GM23338 (cell line): ENCODE results near the gene SLC41A3. TPM values are rescaled to one million over a fixed set of nuclear protein-coding genes. Genes with fewer than 3 reads are reported as not detected.

Experiments
- ATAC-seq: fragments of 200-7000 bp; cut with Tn5 transposase; 3 replicates; pipeline ENCODE4 v1.9.1; 2020
- DNase-seq: peaks from one replicate; pipeline ENCODE4 v3.0.0-alpha.2; 2015; ENCODE audit warnings: low spot score
- H2AFZ ChIP-seq: fragments of 200-600 bp; sonication (generic); 2 replicates; pipeline ENCODE4 v1.8.0; 2016; ENCODE audit warnings: antibody characterized with exemption, mild to moderate bottlenecking, moderate library complexity
- H3F3A ChIP-seq: fragments of 200-600 bp; sonication (generic); replicated peaks from 2 replicates; pipeline ENCODE4 v1.8.0; 2017; ENCODE audit warnings: antibody characterized with exemption, mixed run types, low read depth
- H3K27ac ChIP-seq: fragments of 200-600 bp; sonication (generic); 2 replicates; pipeline ENCODE4 v1.6.1; 2016; ENCODE audit warnings: low read depth
- H3K27me3 ChIP-seq: fragments of 200-600 bp; sonication (generic); 2 replicates; pipeline ENCODE4 v1.8.0; 2016; ENCODE audit warnings: mild to moderate bottlenecking, mixed run types, moderate library complexity; ENCODE audit not compliant: insufficient read depth
- H3K36me3 ChIP-seq: fragments of 200-600 bp; sonication (generic); 2 replicates; pipeline ENCODE4 v1.8.0; 2016; ENCODE audit warnings: mild to moderate bottlenecking; ENCODE audit not compliant: insufficient read depth
- H3K4me1 ChIP-seq: fragments of 200-600 bp; sonication (generic); 2 replicates; pipeline ENCODE4 v1.8.0; 2016; ENCODE audit warnings: mild to moderate bottlenecking, moderate library complexity; ENCODE audit not compliant: insufficient read depth
- H3K4me2 ChIP-seq: fragments of 200-600 bp; sonication (generic); 2 replicates; pipeline ENCODE4 v1.7.1; 2017; ENCODE audit warnings: mixed run types
- H3K4me3 ChIP-seq: fragments of 200-600 bp; sonication (generic); 2 replicates; pipeline ENCODE4 v1.6.1; 2016; ENCODE audit warnings: mixed run types
- H3K79me2 ChIP-seq: fragments of 200-600 bp; sonication (generic); replicated peaks from 2 replicates; pipeline ENCODE4 v1.8.0; 2017; ENCODE audit warnings: mild to moderate bottlenecking; ENCODE audit not compliant: insufficient read depth
- H3K9me2 ChIP-seq: fragments of 200-600 bp; sonication (generic); 2 replicates; pipeline ENCODE4 v1.8.0; 2017; ENCODE audit not compliant: insufficient read depth
- H4K20me1 ChIP-seq: fragments of 200-600 bp; sonication (generic); replicated peaks from 2 replicates; pipeline ENCODE4 v1.8.0; 2017; ENCODE audit warnings: mild to moderate bottlenecking; ENCODE audit not compliant: insufficient read depth
- H3K27ac Mint-ChIP-seq: 2 replicates; pipeline ENCODE4 v1.8.0; 2020; ENCODE audit warnings: inconsistent platforms, mild to moderate bottlenecking, moderate library complexity, mixed read lengths
- H3K27me3 Mint-ChIP-seq: 3 replicates; pipeline ENCODE4 v1.8.0; 2022; ENCODE audit warnings: low read depth, mild to moderate bottlenecking, moderate library complexity, mixed read lengths, inconsistent platforms; ENCODE audit not compliant: insufficient read depth, poor library complexity
- H3K36me3 Mint-ChIP-seq: 3 replicates; pipeline ENCODE4 v1.8.0; 2021; ENCODE audit warnings: low read depth, mild to moderate bottlenecking, inconsistent platforms, moderate library complexity, mixed read lengths
- H3K4me1 Mint-ChIP-seq: 3 replicates; pipeline ENCODE4 v1.8.0; 2020; ENCODE audit warnings: mild to moderate bottlenecking, inconsistent platforms, mixed read lengths
- H3K4me3 Mint-ChIP-seq: 3 replicates; pipeline ENCODE4 v1.8.0; 2021; ENCODE audit warnings: moderate library complexity, mild to moderate bottlenecking, inconsistent platforms, mixed read lengths
- H3K9me3 Mint-ChIP-seq: 3 replicates; pipeline ENCODE4 v1.8.0; 2020; ENCODE audit warnings: moderate library complexity, mild to moderate bottlenecking, inconsistent platforms, mixed read lengths
- CTCF ChIP-seq, 2 experiments: fragments of 200-600 bp in 1 of 2; sonication (generic) in 1 of 2; conservative IDR thresholded peaks; 2 replicates each; pipeline versions ENCODE4 v1.5.1 to v1.6.1; 2016 to 2017; ENCODE audit warnings: antibody characterized with exemption in 2 of 2, low read depth in 2 of 2, mild to moderate bottlenecking in 2 of 2, moderate library complexity in 1 of 2
- ETS1 ChIP-seq: IDR thresholded peaks from 2 replicates; pipeline ENCODE4 v1.6.1; 2016; ENCODE audit warnings: antibody characterized with exemption
- JUNB ChIP-seq: IDR thresholded peaks from one replicate; pipeline ENCODE4 v1.6.1; 2016; ENCODE audit warnings: antibody characterized with exemption; ENCODE audit not compliant: unreplicated experiment
- NANOG ChIP-seq: IDR thresholded peaks from 2 replicates; pipeline ENCODE4 v1.6.1; 2016; ENCODE audit warnings: antibody characterized with exemption, borderline replicate concordance
- POLR2AphosphoS5 ChIP-seq: IDR thresholded peaks from 2 replicates; pipeline ENCODE4 v1.6.1; 2016; ENCODE audit warnings: antibody characterized with exemption, low read depth
- REST ChIP-seq: IDR thresholded peaks from one replicate; pipeline ENCODE4 v1.6.1; 2018; ENCODE audit warnings: antibody characterized with exemption; ENCODE audit not compliant: unreplicated experiment
- STAT1 ChIP-seq: IDR thresholded peaks from one replicate; pipeline ENCODE4 v1.6.1; 2016; ENCODE audit warnings: antibody characterized with exemption; ENCODE audit not compliant: unreplicated experiment
- ZNF331 ChIP-seq: fragments of 250-450 bp; sonication (Bioruptor Pico); IDR thresholded peaks from 2 replicates; pipeline ENCODE4 v1.5.0; 2020; ENCODE audit warnings: low read depth, mild to moderate bottlenecking, moderate library complexity
- ZNF462 ChIP-seq: fragments of 250-450 bp; sonication (Bioruptor Pico); IDR thresholded peaks from 2 replicates; pipeline ENCODE4 v1.5.0; 2020; ENCODE audit warnings: mild to moderate bottlenecking, moderate library complexity
- polyA plus RNA-seq: library from polyadenylated mRNA; unstranded; fragments of >200 nt; fragmentation: Nextera tagmentation; extraction: Ambion mirVana; gene quantifications from 2 replicates; pipeline ENCODE4 v1.2.1, GENCODE V29; 2016
- total RNA-seq: library from RNA; depleted of rRNA; stranded (reverse); fragments of >200 nt; shearing (Covaris generic); gene quantifications from 2 replicates; pipeline ENCODE4 v1.2.3, GENCODE V29; 2014

The SLC41A3 gene
- total and polyA plus RNA-seq, 2 experiments from 2014 or later: 12.1 to 29.8 TPM

GRCh38 chr3:126028096-126028495 lies 55.8 kb downstream of the SLC41A3 start (continued):
- no peak for TF ChIP-seq ZNF462 (CRISPR knock-in tag)
- no peak for TF ChIP-seq REST
- TF ChIP-seq NANOG: no peak
- no peak for TF ChIP-seq ZNF331
- no peak for TF ChIP-seq STAT1

- Mint-ChIP-seq H3K27me3 (peaks cover 20% of the 10 kb centered on the region), H3K36me3 (peaks cover 44% of the 10 kb centered on the region), H3K4me3 (no peak overlapping the region; the same call in 2 of the 3 replicates), H3K9me3 (peaks cover 34% of the 10 kb centered on the region), H3K27ac (no peak overlapping the region), H3K4me1 (peaks cover 19% of the 10 kb centered on the region)
- Histone ChIP-seq H3K9me2 (peaks cover 4% of the 10 kb centered on the region; the same call in 1 of the 2 replicates), H3F3A (no peaks in the 10 kb centered on the region), H2AFZ (no peak overlapping the region), H3K4me3 (no peak overlapping the region), H3K27ac (no peak overlapping the region), H3K27me3 (no peaks in the 10 kb centered on the region), H3K4me1 (peaks cover 13% of the 10 kb centered on the region), H4K20me1 (no peaks in the 10 kb centered on the region), H3K4me2 (no peak overlapping the region), H3K36me3 (peaks cover 9% of the 10 kb centered on the region), H3K79me2 (no peaks in the 10 kb centered on the region)
- ATAC-seq: no peak
- DNase-seq: no peak
- TF ChIP-seq ZNF331 (no peak), REST (no peak), POLR2AphosphoS5 (no peak), JUNB (no peak), CTCF (conservative IDR thresholded peaks at IDR 0.05; ENCODE audit: low read depth in 2 of 2) (no peak), ETS1 (no peak), STAT1 (no peak)
These were observed 57.2 kb downstream of the SLC41A3 start for GRCh38 chr3:126026761-126027160.
